Kidney glomerular epithelial cell (primary cell): ENCODE measurements around the gene PER3.

ENCODE experiments used
- DNase-seq: peaks from one replicate; lab custom pipeline; 2025; lab: John Stamatoyannopoulos, UW

PER3 gene

GRCh38 chr1:7833035-7833434 is 48.9 kb downstream of the PER3 start:
- no peak for DNase-seq

GRCh38 chr1:7838714-7839113 is 54.6 kb downstream of the PER3 start:
- no peak for DNase-seq

DNA sequence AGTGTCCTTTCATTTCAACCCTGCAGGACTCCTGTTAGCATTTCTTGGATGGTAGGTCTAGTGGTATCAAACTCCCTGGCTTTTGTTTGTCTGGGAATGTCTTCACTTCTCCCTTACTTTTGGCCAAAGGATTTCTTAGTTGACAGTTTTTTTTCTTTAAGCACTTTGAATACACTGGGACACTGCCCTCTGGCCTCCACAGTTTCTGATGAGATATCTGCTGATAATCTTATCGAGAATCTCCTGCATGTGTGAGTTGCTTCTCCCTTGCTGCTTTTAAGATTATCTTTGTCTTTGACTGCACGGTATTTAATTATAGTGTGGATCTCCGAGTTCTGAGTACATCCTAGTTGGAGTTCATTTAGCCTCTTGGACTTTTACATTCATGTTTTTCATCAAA is 55.4 kb downstream of the PER3 start:
- no peak for DNase-seq

DNA sequence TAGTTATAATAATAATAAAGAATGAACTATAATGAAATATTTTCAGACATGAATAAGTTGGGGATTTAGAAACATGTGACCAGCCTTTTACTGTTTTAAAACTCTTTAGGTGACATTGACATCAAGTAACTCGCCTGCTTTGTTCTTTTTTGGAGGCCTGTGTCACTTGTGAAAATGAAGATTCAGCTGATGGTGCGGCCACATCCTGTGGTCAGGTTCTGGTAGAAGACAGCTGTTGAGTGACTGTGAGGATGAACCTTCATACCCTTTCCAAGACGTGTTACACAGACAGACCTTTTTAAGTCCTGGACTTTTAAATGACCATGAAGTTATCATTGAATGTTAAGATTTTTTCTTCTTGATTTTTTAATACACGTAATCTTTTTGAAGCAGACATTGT is 58.4 kb downstream of the PER3 start:
- DNase-seq = no peak

GRCh38 chr1:7845761-7846160 is 61.7 kb downstream of the PER3 start:
- no peak for DNase-seq

DNA sequence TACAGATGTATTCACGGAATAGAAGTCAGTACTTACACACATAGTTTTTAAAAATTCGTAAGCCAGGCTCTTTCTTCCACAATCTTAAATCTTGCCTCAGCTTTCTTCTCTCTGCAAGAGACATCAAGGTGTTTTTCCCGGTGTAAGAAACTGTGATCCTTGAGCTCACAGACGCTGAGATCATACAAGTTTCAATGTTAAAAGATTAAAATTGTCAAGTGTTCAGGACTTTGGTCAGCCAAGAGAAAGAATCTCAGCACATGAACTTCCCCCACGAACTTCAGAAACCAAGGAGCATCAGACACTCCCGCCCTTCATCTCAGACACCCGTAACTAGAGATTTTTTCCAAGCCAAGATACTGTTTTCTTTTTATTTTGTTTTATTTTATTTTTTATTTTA is 62.6 kb downstream of the PER3 start:
- no peak for DNase-seq

- DNase-seq = no peak
These were observed 63.5 kb downstream of the PER3 start for GRCh38 chr1:7847599-7847998.

DNA sequence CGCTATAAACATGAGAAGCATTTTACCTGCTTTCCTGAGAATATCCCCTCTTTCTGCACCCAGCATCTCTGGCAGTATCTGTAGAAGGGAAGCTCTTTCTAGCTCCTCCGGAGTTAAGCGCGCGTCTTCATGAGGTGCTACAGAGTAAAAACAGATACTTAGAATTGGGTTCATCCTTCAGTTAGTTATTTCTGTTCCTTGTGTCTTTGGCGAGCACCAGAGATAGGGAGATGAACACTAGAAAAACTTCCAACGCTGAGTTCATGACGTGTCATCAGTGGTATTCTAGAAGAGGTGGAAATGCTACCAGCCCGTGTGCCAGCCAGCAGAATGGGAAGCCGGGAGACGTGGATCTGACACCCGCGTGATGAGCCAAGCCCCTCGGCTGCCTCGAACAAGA is 66.7 kb downstream of the PER3 start:
- no peak for DNase-seq

- no peak for DNase-seq
These were observed 69.0 kb downstream of the PER3 start, which contains the start of gene UTS2 for GRCh38 chr1:7852804-7853683. Gene UTS2 (minus strand): TSS chr1:7853065. CDS start chr1:7853003, 62 bp downstream.

DNA sequence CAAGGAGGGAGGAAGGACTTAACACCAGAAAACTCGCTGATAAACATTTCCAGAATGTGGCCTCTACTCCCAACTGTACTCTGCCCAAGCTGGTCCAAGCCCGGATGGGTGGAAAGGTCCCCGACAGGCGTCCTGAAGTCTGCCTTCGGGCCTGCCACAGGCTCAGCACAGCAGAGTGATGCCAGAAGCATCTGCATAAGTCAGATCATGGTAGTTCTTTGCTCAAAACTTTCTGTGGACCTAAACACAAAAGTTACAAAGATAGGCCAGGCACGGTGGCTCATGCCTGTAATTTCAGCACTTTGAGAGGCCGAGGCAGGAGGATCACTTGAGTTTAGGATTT is 69.6 kb downstream of the PER3 start:
- DNase-seq = no peak

GRCh38 chr1:7856345-7856744 is 72.3 kb downstream of the PER3 start:
- DNase-seq = no peak

DNA sequence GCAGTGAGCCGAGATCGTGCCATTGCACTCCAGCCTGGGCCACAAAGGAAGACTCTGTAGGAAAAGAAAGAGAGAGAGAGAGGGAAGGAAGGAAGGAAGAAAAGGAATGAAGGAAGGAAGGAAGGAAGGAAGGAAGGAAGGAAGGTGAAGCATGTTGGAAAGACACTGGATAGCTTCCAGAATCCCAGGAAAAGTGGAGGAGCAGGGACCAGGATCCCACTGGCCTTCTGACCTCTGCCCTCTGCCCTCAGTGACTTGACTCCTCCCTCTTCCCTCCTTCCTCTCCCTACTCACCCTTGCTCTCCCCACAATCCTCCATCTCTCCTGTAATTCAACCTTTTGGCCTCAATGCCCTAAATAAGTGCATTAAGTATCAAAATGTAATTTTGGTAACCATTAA is 72.9 kb downstream of the PER3 start:
- DNase-seq = no peak

GRCh38 chr1:7857985-7858384 is 73.9 kb downstream of the PER3 start:
- DNase-seq = no peak

- no peak for DNase-seq
These were observed 75.3 kb downstream of the PER3 start for GRCh38 chr1:7859406-7859805.

GRCh38 chr1:7860130-7860529 is 76.0 kb downstream of the PER3 start:
- DNase-seq = no peak

DNA sequence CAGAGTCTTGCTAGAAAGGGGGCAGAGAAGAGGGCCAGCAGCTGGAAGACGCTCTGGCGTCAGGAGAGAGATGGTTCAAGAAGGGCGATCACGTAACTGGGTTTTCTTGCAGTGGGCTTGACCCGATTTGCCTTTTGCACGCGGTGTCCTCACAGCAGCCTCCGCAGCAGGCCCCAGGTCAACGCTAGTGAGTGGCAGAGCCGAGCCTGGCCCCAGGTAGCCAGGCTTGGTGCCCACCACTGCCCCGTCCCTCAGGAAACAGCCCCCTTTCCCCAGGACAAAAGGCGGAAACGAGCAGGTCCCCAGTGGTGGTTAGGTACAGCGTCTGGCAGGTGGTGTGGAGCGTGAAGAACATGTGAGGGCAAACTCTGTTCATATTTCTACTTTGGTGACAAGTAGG is 77.4 kb downstream of the PER3 start:
- no peak for DNase-seq

DNA sequence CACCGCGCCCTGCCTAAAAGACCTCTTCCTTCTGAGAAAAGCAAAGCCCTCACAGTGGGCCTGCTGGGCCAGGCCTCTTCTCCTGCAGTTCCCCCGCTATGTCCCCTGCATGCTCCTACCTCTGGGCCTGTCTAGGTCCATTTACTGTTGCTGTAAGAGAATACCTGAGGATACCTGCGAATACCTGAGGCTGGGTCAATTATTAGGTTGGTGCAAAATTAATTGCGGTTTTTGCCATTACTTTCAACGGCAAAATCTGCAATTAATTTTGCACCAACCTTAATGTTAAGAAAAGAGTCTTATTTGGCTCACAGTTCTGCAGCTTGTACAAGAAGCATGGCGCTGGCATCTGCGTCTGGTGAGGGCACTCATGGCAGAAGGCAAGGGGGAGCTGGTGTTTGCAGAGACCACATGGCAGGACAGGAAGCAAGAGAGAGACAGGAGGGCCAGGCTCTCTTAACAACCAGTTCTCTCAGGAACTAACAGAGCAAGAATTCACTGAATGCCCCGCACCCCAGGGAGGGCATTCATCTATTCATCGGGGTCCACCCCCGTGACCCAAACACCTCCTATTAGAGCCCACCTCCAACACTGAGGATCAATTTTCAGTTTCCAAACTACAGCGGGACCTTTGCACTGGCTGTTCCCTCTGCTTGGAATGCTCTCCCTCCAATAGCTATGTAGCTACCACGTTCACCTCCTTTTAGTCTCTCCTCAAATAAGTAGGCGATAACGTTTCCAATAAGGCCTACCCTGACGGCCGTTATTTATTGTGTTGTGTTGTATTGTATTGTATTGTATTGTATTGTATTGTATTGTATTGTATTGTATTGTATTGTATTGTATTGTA is 78.3 kb downstream of the PER3 start:
- no peak for DNase-seq

DNA sequence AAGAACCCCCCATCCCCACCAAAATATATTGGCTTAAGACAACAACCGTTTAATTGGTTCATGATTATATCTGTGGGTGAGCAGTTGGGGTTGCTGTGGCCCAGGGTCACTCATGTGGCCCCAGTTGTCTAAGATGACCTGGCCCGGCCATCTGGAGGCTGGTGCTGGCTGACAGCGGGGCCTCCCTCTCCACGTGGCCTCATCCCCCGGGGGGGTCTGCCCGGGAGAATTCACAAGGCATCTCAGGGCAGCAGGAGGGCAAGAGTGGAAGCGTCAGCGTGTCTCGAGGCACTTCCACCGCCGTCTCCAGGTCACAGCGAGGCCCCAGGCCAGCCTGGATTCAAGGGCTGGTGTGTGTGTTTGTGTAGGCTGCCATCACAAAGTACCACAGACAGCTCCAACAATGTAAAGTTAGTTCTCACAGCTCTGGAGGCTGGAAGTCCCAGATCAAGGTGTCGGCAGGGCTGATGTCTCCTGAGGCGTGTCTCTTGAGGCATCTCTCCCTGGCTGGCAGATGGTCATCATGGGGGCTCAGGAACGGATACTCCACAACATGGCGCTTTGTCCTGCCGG is 79.8 kb downstream of the PER3 start:
- no peak for DNase-seq

GRCh38 chr1:7865978-7866377 is 81.9 kb downstream of the PER3 start:
- no peak for DNase-seq

DNA sequence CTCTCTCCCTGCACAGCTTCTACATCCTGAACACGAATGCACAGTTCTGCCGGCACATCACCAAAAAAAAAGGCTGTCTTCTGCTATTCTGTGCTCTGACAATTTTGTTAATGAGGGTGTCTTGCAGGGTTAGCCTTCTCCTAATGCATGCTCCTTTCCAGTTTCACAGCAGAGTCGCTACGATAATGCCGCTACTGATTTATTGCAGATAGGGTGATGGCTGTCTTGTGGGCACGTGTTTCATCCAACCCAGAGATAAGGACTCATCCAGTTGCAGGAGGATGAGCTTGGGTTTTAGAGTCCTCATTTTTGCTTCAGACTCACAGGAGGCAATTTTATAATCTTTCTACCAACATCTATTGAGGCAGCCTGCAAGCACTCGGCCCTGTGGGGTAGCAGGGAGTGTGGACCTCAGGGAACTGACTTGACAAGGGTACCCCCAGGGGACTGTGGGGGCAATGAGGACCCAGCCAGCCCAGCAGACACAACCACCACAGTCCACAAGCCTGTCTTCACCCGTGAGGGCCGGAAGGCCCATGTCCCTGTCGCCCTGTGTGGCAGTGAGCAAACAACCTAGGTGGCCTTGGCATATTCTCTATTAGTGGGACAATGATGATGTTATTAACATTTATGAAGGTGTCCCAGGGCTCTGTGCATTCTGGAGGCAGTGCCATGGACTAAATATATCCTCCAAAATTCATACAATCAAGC is 84.1 kb downstream of the PER3 start:
- DNase-seq = no peak

DNA sequence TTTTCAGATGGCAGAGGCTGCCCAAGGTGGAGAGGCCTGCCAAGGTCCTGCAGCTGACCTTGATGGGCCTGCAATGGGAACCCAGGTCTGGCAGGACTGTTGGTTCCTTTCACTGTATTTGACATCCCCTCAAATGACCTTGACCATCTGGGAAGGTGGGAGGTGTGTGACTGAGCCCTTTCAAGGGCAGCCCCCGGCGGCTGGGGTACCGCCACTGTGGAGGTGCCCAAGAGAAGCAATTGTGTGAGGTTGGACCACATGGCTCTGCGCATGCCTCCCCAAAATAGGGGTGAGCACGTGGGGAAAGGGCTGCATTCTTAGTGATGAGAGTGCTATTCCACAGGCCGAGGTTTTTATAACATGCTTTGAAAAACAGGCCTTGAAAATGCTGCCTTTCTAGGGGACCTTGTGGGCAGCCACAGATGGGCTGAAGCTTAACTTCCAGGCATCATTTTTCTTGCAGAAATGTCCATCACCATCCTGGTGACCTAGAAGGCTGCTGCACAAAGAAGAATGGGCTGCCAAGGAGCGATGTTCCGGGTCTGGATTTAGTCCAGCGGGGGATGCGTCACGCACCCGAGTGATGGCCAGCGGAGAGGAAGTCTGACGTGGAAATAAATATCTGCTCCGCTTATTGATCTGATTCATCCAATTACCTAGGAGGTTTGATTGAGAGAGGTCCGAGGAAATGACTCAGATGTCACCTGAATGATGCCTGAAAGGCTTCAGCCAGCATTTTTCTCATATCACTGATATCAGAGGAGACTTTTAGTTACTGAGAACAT is 85.2 kb downstream of the PER3 start:
- no peak for DNase-seq
